SU-DHL-6 (cell line): ENCODE data around the gene SMIM10L1.

Source experiments
- H2AFZ ChIP-seq: fragments of 200-600 bp; sonication (generic); 2 replicates; pipeline ENCODE4 v1.6.1; 2014; ENCODE audit warnings: low read depth, mild to moderate bottlenecking, moderate library complexity, mixed read lengths, antibody characterized with exemption, low read length; ENCODE audit not compliant: severe bottlenecking
- H3F3A ChIP-seq: fragments of 200-600 bp; shearing (Covaris generic); 2 replicates; pipeline ENCODE4 v1.6.0; 2016; ENCODE audit warnings: antibody characterized with exemption, mild to moderate bottlenecking; ENCODE audit not compliant: insufficient read depth
- H3K27ac ChIP-seq: fragments of 200-600 bp; sonication (generic); 2 replicates; pipeline ENCODE4 v1.5.1; 2016; ENCODE audit warnings: low read depth, mild to moderate bottlenecking, low read length, moderate library complexity, mixed read lengths
- H3K27me3 ChIP-seq: fragments of 200-600 bp; sonication (generic), shearing (Covaris generic); 2 replicates; pipeline ENCODE4 v1.6.0; 2014; ENCODE audit warnings: mild to moderate bottlenecking, low read length
- H3K36me3 ChIP-seq: fragments of 200-600 bp; sonication (generic); 2 replicates; pipeline ENCODE4 v1.6.1; 2014; ENCODE audit warnings: mild to moderate bottlenecking, low read length, mixed read lengths
- H3K4me2 ChIP-seq: fragments of 300-600, 200-600 bp; shearing (Covaris generic), sonication (generic); 2 replicates; pipeline ENCODE4 v1.6.0; 2014; ENCODE audit warnings: low read length, low read depth, mild to moderate bottlenecking; ENCODE audit not compliant: poor library complexity, severe bottlenecking
- H3K4me3 ChIP-seq: fragments of 200-600 bp; sonication (generic); 2 replicates; pipeline ENCODE4 v1.5.1; 2014; ENCODE audit warnings: antibody characterized with exemption, low read length, mild to moderate bottlenecking, mixed read lengths; ENCODE audit not compliant: insufficient read depth, poor library complexity, severe bottlenecking
- H3K79me2 ChIP-seq: fragments of 200-600 bp; sonication (generic); 2 replicates; pipeline ENCODE4 v1.6.1; 2014; ENCODE audit warnings: mild to moderate bottlenecking, low read length, moderate library complexity; ENCODE audit not compliant: insufficient read depth
- H3K9ac ChIP-seq: fragments of 200-600 bp; sonication (generic); 2 replicates; pipeline ENCODE4 v1.7.0; 2014; ENCODE audit warnings: mild to moderate bottlenecking, low read length
- H3K9me2 ChIP-seq: fragments of 200-600 bp; sonication (generic); replicated peaks from 2 replicates; pipeline ENCODE4 v1.6.1; 2014; ENCODE audit warnings: low read length; ENCODE audit not compliant: insufficient read depth
- H3K9me3 ChIP-seq: fragments of 200-600 bp; sonication (generic); 2 replicates; pipeline ENCODE4 v1.6.1; 2014; ENCODE audit warnings: low read length, mixed read lengths; ENCODE audit not compliant: insufficient read depth
- H4K20me1 ChIP-seq: fragments of 200-600 bp; sonication (generic); 2 replicates; pipeline ENCODE4 v1.6.1; 2014; ENCODE audit warnings: low read depth, mild to moderate bottlenecking, antibody characterized with exemption, low read length, moderate library complexity, mixed read lengths
- CTCF ChIP-seq: fragments of 200-600 bp; sonication (generic); IDR thresholded peaks from one replicate; pipeline ENCODE4 v1.5.1; 2017; ENCODE audit warnings: antibody characterized with exemption, mild to moderate bottlenecking, low read length, moderate library complexity; ENCODE audit not compliant: insufficient read depth, poor library complexity, severe bottlenecking
- EZH2phosphoT487 ChIP-seq: fragments of 200-600 bp; sonication (generic), shearing (Covaris generic); conservative IDR thresholded peaks from 2 replicates; pipeline ENCODE4 v1.6.1; 2018; ENCODE audit warnings: mild to moderate bottlenecking, antibody characterized with exemption, low read length, moderate library complexity, mixed read lengths

SMIM10L1 gene

DNA sequence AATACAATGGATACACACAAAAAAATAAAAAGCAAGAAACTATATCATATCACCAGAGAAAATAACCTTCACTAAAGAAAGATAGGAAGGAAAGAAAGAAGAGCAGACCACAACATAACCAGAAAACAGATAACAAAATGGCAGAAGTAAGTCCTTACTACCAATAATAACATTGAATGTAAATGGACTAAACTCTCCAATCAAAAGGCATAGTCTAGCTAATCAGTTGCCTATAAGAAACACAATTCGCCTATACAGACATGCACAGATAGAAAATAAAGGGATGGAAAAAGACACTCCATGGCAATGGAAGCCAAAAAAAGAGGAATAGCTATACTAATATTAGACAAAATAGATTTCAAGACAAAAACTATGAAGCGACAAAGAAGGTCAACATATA lies 27.6 kb upstream of the SMIM10L1 start:
- Histone ChIP-seq H3K36me3 (no peaks in the 10 kb centered on the region), H3K4me3 (no peak overlapping the region), H3F3A (no peaks in the 10 kb centered on the region), H3K9me2 (no peaks in the 10 kb centered on the region), H3K27ac (no peak overlapping the region), H4K20me1 (no peaks in the 10 kb centered on the region), H3K79me2 (peaks cover 24% of the 10 kb centered on the region; the same call in 1 of the 2 replicates), H2AFZ (no peak overlapping the region), H3K9ac (no peak overlapping the region), H3K27me3 (no peaks in the 10 kb centered on the region), H3K9me3 (no peaks in the 10 kb centered on the region), H3K4me2 (no peak overlapping the region)
- TF ChIP-seq EZH2phosphoT487 (no peak), CTCF (no peak)

- no peak overlapping the region for H3K4me3 ChIP-seq
- peaks cover 24% of the 10 kb centered on the region; the same call in 1 of the 2 replicates for H3K79me2 ChIP-seq
- no peak overlapping the region for H3K4me2 ChIP-seq
- H3K36me3 ChIP-seq, result no peaks in the 10 kb centered on the region
- no peaks in the 10 kb centered on the region for H4K20me1 ChIP-seq
- H3K27ac ChIP-seq, result no peak overlapping the region
- H2AFZ ChIP-seq, result no peak overlapping the region
- no peaks in the 10 kb centered on the region for H3K9me3 ChIP-seq
- H3F3A ChIP-seq, result no peaks in the 10 kb centered on the region
- H3K9me2 ChIP-seq, result no peaks in the 10 kb centered on the region
- no peaks in the 10 kb centered on the region for H3K27me3 ChIP-seq
- H3K9ac ChIP-seq, result no peak overlapping the region
- TF ChIP-seq CTCF (no peak), EZH2phosphoT487 (no peak)
Measured at GRCh38 chr12:11144297-11144696, 26.7 kb upstream of the SMIM10L1 start.

DNA sequence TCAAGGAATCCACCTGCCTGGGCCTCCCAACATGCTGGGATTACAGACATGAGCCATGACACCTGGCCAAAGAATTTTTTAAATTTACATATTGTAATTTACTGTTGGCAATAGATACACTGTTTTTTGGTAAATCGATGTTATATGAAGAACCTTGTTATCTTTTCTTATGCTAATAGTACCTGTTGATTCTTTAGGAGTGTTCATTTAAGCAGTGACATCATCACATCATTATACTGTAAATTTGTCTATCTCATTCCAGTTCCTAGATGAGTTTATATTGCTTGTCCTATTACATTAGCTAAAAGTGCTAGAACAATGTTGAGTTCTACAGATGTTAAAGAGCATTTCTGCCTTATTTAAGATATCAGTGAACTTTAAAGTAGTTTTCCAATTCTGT lies 23.6 kb upstream of the SMIM10L1 start:
- H3K27me3 ChIP-seq, result no peaks in the 10 kb centered on the region
- peaks cover 19% of the 10 kb centered on the region for H3K79me2 ChIP-seq
- H3K9me3 ChIP-seq, result no peaks in the 10 kb centered on the region
- H3F3A ChIP-seq, result no peaks in the 10 kb centered on the region
- H3K27ac ChIP-seq, result no peak overlapping the region
- H4K20me1 ChIP-seq, result no peaks in the 10 kb centered on the region
- no peak for TF ChIP-seq EZH2phosphoT487
- TF ChIP-seq CTCF, result no peak
- H3K9me2 ChIP-seq, result no peaks in the 10 kb centered on the region
- H3K4me3 ChIP-seq, result no peak overlapping the region
- no peaks in the 10 kb centered on the region for H3K36me3 ChIP-seq
- no peak overlapping the region for H2AFZ ChIP-seq
- H3K9ac ChIP-seq, result no peak overlapping the region
- no peak overlapping the region for H3K4me2 ChIP-seq
